Liver (tissue), 9 donors: ENCODE measurements around the gene LRPAP1. TPM values are rescaled to one million over a fixed set of nuclear protein-coding genes. Genes with fewer than 3 reads are reported as not detected.

Experiments used
- DNase-seq: peaks from one replicate; pipeline ENCODE4 v3.0.0-alpha.2; 2017; ENCODE audit warnings: low spot score
- H3K27ac ChIP-seq, 2 donors: one replicate each; pipeline ENCODE4 v1.7.0; 2013; ENCODE audit warnings: inconsistent platforms in 2 of 2, low read length in 2 of 2, control low read depth in 1 of 2, low read depth in 1 of 2, mild to moderate bottlenecking in 1 of 2
- H3K27me3 ChIP-seq, 4 donors: one replicate each; pipeline versions ENCODE4 v1.6.1 to v1.7.0; 2013; ENCODE audit warnings: low read length in 3 of 4, inconsistent platforms in 1 of 4, mild to moderate bottlenecking in 1 of 4, moderate library complexity in 1 of 4; ENCODE audit not compliant: control insufficient read depth in 4 of 4, insufficient read depth in 4 of 4
- H3K36me3 ChIP-seq, 4 donors: one replicate each; pipeline versions ENCODE4 v1.6.1 to v1.7.0; 2013; ENCODE audit warnings: low read length in 3 of 4, mild to moderate bottlenecking in 3 of 4, low read depth in 1 of 4, moderate library complexity in 1 of 4; ENCODE audit not compliant: control insufficient read depth in 4 of 4, insufficient read depth in 3 of 4
- H3K4me1 ChIP-seq, 4 donors: one replicate each; pipeline versions ENCODE4 v1.6.1 to v1.7.0; 2013; ENCODE audit warnings: low read length in 3 of 4, mild to moderate bottlenecking in 3 of 4, moderate library complexity in 1 of 4; ENCODE audit not compliant: control insufficient read depth in 4 of 4, insufficient read depth in 4 of 4
- H3K4me3 ChIP-seq, 3 donors: one replicate each; pipeline versions ENCODE4 v1.6.1 to v1.7.0; 2013; ENCODE audit warnings: low read length in 3 of 3, control low read depth in 1 of 3, low read depth in 1 of 3, mild to moderate bottlenecking in 1 of 3
- H3K9ac ChIP-seq, 2 donors: one replicate each; pipeline ENCODE4 v1.7.0; 2013; ENCODE audit warnings: low read length in 2 of 2, mild to moderate bottlenecking in 2 of 2, moderate library complexity in 2 of 2, control low read depth in 1 of 2, low read depth in 1 of 2
- H3K9me3 ChIP-seq, 4 donors: one replicate each; pipeline versions ENCODE4 v1.6.1 to v1.7.0; 2013; ENCODE audit warnings: low read length in 3 of 4; ENCODE audit not compliant: control insufficient read depth in 4 of 4
- ATF3 ChIP-seq: IDR thresholded peaks from 2 replicates; pipeline ENCODE4 v1.6.1; 2016; ENCODE audit warnings: antibody characterized with exemption
- EGR1 ChIP-seq, 2 donors: IDR thresholded peaks; 2 replicates each; pipeline ENCODE4 v1.6.1; 2016 to 2018; ENCODE audit warnings: antibody characterized with exemption in 2 of 2, low read depth in 2 of 2
- FOXA1 ChIP-seq: IDR thresholded peaks from 2 replicates; pipeline ENCODE4 v1.6.1; 2016; ENCODE audit warnings: antibody characterized with exemption
- FOXA2 ChIP-seq: IDR thresholded peaks from 2 replicates; pipeline ENCODE4 v1.6.1; 2016; ENCODE audit warnings: antibody characterized with exemption
- GABPA ChIP-seq, 2 donors: IDR thresholded peaks in 1 of 2; conservative IDR thresholded peaks in 1 of 2; 2 replicates each; pipeline ENCODE4 v1.6.1; 2016; ENCODE audit warnings: antibody characterized with exemption in 2 of 2, mild to moderate bottlenecking in 1 of 2, moderate library complexity in 1 of 2
- HNF4A ChIP-seq, 2 donors: conservative IDR thresholded peaks; 2 replicates each; pipeline ENCODE4 v1.6.1; 2016; ENCODE audit warnings: antibody characterized with exemption in 2 of 2, mild to moderate bottlenecking in 2 of 2
- HNF4G ChIP-seq: IDR thresholded peaks from 2 replicates; pipeline ENCODE4 v1.6.1; 2016; ENCODE audit warnings: antibody characterized with exemption
- JUND ChIP-seq, 2 donors: IDR thresholded peaks; 2 replicates each; pipeline ENCODE4 v1.6.1; 2016; ENCODE audit warnings: antibody characterized with exemption in 2 of 2
- MAX ChIP-seq: IDR thresholded peaks from 2 replicates; pipeline ENCODE4 v1.6.1; 2016; ENCODE audit warnings: antibody characterized with exemption
- NR2F2 ChIP-seq: IDR thresholded peaks from 2 replicates; pipeline ENCODE4 v1.6.1; 2016; ENCODE audit warnings: antibody characterized with exemption
- RAD21 ChIP-seq, 2 donors: IDR thresholded peaks; 2 replicates each; pipeline ENCODE4 v1.6.1; 2016; ENCODE audit warnings: antibody characterized with exemption in 2 of 2, mild to moderate bottlenecking in 2 of 2
- RXRA ChIP-seq, 2 donors: IDR thresholded peaks; 2 replicates each; pipeline ENCODE4 v1.6.1; 2017 to 2018; ENCODE audit warnings: antibody characterized with exemption in 2 of 2, mild to moderate bottlenecking in 1 of 2
- SP1 ChIP-seq: IDR thresholded peaks from 2 replicates; pipeline ENCODE4 v1.6.1; 2018; ENCODE audit warnings: antibody characterized with exemption, mild to moderate bottlenecking
- TAF1 ChIP-seq: conservative IDR thresholded peaks from 2 replicates; pipeline ENCODE4 v1.6.1; 2016; ENCODE audit warnings: antibody characterized with exemption, mild to moderate bottlenecking
- YY1 ChIP-seq: IDR thresholded peaks from 2 replicates; pipeline ENCODE4 v1.6.1; 2016; ENCODE audit warnings: antibody characterized with exemption, mild to moderate bottlenecking
- ZBTB33 ChIP-seq: IDR thresholded peaks from 2 replicates; pipeline ENCODE4 v1.6.1; 2016; ENCODE audit warnings: antibody characterized with exemption
- WGBS: extraction: QIAGEN DNeasy Blood & Tissue Kit; methylation state at CpG from one replicate; pipeline ENCODE4 v1.1.7; 2013; 5-methylcytosine and 5-hydroxymethylcytosine counted together
- polyA plus RNA-seq, 2 donors: library from polyadenylated mRNA; stranded (reverse) in 1 of 2; unstranded in 1 of 2; fragments of 200-250 nt in 1 of 2; fragments of >200 nt in 1 of 2; fragmentation: Nextera tagmentation in 1 of 2; extraction: Ambion mirVana in 1 of 2; gene quantifications; one replicate each; pipeline versions ENCODE4 v1.2.1 to v1.2.3, GENCODE V29; 2013 to 2015
- total RNA-seq, 2 donors: library from RNA; depleted of rRNA; stranded (reverse); fragments of >200 nt; gene quantifications; one replicate each; pipeline ENCODE4 v1.2.3, GENCODE V29; 2014
- TF ChIP-seq, protein P1 (sequence below): fragments of 150-350 bp; IDR thresholded peaks from 2 replicates; pipeline ENCODE4 v1.5.1; 2017; ENCODE audit warnings: improper control_type of control experiment, low read depth, low read length; ENCODE audit not compliant: missing input control
- TF ChIP-seq, protein P2 (sequence below): IDR thresholded peaks from 2 replicates; pipeline ENCODE4 v1.6.1; 2016; ENCODE audit warnings: antibody characterized with exemption, mild to moderate bottlenecking
- donor health status: healthy.
- donor health status: healthy.
- donor health status: healthy.
- donor health status: healthy.
- donor health status: healthy.

The LRPAP1 gene
- total and polyA plus RNA-seq, 4 donors: 46.1 to 134 (median 108) TPM

DNA sequence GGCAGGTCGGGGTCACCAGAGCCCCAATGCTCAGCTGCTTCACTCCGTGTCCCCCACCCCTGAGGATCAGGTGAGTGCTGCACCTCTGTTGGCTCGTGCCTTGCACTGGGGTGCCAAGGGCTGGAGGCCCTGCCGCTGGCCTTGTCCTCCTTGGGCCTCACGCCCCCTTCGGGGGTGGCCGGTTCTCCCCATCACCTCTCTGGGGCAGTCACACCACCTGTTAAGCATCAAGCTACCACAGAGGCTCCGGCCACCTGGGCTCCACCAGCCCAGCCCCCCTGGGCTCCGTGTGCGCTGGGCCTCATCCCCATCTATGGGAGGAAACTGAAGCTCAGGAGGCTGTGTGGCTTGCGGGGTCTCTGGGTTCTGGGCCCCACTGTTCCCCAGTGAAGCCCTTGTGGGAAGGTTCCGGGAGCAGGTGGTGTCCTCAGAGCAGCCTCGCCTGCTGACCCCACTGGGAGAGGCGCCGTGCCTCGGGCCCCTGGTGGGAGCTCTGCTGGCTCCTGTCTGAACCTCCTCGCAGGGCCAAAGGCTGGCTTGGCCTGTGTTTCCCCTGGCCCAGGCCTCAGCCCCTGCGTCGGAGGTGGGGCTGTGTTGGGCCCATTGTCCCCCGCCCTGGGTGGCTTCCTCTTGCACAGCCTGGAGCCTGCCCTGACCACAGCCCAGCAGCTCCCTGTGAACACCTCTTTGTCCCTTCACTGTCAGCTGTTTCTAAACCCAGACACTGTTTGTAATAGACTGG lies 38.3 kb downstream of the LRPAP1 start (continued):
- no peak for TF ChIP-seq ZBTB33
- no peak for TF ChIP-seq NR2F2
- TF ChIP-seq ATF3: no peak

DNA sequence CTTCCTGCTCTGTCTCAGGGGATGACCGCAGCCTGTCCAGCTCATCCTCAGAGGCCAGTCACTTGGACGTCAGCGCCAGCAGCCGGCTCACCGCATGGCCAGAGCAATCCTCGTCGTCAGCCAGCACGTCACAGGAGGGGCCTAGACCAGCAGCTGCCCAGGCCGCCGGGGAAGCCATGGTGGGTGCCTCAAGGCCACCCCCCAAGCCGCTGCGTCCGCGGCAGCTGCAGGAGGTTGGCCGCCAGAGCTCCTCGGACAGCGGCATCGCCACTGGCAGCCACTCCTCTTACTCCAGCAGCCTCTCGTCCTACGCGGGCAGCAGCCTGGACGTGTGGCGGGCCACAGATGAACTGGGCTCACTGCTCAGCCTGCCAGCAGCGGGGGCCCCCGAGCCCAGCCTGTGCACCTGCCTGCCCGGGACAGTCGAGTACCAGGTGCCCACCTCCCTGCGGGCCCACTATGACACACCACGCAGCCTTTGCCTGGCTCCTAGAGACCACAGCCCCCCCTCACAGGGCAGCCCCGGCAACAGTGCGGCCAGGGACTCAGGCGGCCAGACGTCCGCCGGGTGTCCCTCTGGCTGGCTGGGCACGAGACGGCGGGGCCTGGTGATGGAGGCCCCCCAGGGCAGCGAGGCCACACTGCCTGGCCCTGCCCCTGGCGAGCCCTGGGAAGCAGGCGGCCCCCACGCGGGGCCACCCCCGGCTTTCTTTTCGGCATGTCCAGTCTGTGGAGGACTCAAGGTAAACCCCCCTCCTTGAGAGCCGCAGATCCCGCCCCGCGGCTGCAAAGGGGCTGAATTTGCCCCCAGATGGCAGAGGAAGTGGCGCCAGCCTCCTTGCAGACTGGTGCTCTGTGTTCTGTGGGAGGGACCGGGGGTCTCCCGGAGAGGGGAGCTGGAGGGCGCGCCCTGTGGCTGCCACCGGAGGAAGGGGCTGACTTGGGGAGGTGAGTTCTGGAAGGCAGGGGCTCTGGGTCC lies 39.2 kb downstream of the LRPAP1 start:
- no peak overlapping the region for H3K27ac ChIP-seq
- TF ChIP-seq, protein P1, sequence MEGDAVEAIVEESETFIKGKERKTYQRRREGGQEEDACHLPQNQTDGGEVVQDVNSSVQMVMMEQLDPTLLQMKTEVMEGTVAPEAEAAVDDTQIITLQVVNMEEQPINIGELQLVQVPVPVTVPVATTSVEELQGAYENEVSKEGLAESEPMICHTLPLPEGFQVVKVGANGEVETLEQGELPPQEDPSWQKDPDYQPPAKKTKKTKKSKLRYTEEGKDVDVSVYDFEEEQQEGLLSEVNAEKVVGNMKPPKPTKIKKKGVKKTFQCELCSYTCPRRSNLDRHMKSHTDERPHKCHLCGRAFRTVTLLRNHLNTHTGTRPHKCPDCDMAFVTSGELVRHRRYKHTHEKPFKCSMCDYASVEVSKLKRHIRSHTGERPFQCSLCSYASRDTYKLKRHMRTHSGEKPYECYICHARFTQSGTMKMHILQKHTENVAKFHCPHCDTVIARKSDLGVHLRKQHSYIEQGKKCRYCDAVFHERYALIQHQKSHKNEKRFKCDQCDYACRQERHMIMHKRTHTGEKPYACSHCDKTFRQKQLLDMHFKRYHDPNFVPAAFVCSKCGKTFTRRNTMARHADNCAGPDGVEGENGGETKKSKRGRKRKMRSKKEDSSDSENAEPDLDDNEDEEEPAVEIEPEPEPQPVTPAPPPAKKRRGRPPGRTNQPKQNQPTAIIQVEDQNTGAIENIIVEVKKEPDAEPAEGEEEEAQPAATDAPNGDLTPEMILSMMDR: no peak
- TF ChIP-seq YY1 (no peak), JUND (IDR thresholded peaks at IDR 0.05) (no peak), SP1 (no peak), FOXA1 (no peak), RXRA (IDR thresholded peaks at IDR 0.05) (no peak), HNF4G (no peak), ATF3 (no peak), EGR1 (IDR thresholded peaks at IDR 0.05; ENCODE audit: low read depth in 2 of 2) (no peak), TAF1 (no peak), MAX (no peak), RAD21 (IDR thresholded peaks at IDR 0.05) (no peak), GABPA (IDR thresholded peaks at IDR 0.05 in 1 of 2, conservative IDR thresholded peaks at IDR 0.05 in 1 of 2) (no peak), ZBTB33 (no peak), FOXA2 (no peak), HNF4A (conservative IDR thresholded peaks at IDR 0.05) (no peak), NR2F2 (no peak)
- TF ChIP-seq, protein P2, sequence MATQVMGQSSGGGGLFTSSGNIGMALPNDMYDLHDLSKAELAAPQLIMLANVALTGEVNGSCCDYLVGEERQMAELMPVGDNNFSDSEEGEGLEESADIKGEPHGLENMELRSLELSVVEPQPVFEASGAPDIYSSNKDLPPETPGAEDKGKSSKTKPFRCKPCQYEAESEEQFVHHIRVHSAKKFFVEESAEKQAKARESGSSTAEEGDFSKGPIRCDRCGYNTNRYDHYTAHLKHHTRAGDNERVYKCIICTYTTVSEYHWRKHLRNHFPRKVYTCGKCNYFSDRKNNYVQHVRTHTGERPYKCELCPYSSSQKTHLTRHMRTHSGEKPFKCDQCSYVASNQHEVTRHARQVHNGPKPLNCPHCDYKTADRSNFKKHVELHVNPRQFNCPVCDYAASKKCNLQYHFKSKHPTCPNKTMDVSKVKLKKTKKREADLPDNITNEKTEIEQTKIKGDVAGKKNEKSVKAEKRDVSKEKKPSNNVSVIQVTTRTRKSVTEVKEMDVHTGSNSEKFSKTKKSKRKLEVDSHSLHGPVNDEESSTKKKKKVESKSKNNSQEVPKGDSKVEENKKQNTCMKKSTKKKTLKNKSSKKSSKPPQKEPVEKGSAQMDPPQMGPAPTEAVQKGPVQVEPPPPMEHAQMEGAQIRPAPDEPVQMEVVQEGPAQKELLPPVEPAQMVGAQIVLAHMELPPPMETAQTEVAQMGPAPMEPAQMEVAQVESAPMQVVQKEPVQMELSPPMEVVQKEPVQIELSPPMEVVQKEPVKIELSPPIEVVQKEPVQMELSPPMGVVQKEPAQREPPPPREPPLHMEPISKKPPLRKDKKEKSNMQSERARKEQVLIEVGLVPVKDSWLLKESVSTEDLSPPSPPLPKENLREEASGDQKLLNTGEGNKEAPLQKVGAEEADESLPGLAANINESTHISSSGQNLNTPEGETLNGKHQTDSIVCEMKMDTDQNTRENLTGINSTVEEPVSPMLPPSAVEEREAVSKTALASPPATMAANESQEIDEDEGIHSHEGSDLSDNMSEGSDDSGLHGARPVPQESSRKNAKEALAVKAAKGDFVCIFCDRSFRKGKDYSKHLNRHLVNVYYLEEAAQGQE: no peak
- no peaks in the 10 kb centered on the region for H3K27me3 ChIP-seq
- no peaks in the 10 kb centered on the region for H3K4me1 ChIP-seq
- H3K4me3 ChIP-seq: no peak overlapping the region
- WGBS: 91% methylated on average over 55 of the region's 55 CpGs
- no peaks in the 10 kb centered on the region for H3K36me3 ChIP-seq
- no peak overlapping the region for H3K9ac ChIP-seq
- DNase-seq: no peak
- H3K9me3 ChIP-seq: no peaks in the 10 kb centered on the region
